Cerebellar nuclear complex (tissue), 1 donor: ENCODE results near the gene PDP2.
A peak's percentile ranks its signal among the peaks of the same experiment; 100 is the strongest.
"Not testable (repeated sequence)": the region's sequence is repeated elsewhere in the genome, so short reads cannot be mapped to it uniquely, and the experiment has no call there.

ENCODE experiments used
- DNase-seq, 2 experiments: peaks; one replicate each; lab custom pipeline; 2025; lab: John Stamatoyannopoulos, UW

The PDP2 gene

DNA sequence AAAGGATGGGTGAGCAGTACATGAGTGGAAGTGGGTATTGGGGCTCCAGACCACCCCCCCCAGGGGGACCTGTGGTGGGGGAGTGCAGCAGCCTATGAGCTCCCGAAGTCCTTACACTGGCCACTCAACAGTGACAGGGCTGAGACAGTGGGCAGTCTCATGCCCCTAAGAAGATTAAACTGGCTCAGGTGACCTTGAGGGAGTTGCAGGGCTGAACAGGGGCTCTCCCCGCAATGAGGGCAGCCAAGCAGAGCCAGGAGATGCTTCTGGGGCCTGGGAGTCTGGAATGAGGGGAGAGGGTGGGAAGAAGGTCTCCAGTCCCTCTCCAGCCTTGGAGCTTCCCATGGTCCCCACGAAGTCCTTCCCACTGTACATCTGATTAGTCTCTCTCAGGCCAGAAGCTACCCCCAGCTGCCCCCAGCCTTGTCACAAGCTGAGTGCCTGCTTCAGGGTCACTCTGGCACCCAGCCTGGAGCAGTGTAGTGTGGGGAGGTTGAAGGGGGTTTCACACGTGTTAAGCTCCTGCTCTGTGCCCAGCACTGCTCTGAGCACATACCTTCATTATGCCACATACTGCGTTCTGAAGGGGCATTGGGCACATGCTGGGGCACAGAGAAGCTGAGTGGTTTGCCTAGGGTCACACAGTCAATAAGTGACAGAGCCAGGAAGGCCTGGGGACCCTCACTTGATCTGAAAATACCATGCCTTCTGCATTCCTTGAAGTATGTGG lies 39.4 kb downstream of the PDP2 start:
- no peak for DNase-seq

DNA sequence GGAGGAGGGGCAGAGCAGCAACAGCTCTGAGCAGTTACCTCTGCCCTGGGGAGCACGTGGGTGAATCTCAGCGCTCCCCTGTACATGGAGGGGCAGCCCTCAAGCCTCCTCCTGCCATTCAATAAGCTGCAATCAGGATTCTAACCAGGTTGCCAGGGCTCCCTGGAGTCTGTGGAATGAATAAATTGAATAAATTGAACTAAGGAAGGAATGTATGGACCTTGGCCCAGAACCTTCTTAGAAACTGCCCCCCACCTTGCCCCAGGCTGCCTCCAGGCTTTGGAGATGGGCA lies 39.9 kb downstream of the PDP2 start:
- DNase-seq, result no peak

DNA sequence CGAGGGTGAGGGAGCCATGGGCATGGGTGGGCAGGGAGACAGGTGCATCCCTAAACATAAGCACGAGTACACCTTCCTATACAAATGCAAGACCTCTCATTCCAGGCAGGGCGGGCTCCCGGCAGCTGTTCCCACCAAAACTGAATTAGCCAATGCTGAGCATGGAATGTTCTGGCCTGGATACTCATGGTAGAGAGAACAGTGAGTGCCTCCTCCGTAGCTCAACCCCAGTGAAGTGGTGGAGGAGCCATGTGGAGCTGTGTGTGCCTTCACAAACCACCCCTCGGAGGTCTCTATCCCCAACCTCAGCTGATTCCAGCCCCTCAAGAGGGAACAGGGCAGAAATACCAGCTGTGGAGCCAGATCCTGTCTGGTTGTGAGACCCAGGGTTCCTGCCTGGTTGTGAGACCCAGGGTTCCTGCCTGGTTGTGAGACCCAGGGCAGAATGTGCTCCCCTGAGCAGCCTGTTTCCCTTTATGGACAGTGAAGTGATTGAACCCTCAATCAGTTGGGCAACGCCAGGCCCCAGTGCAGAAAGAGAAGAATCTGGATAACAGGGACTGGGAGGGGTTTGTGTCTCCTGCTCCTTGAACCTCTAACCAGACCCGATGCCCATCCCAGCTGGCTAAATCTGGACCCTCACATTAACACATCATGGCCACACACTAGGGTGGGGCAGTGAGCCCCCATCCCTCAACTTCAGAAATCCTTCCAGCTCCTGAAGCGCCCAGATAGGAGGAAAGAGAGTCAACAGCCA lies 40.8 kb downstream of the PDP2 start:
- DNase-seq, result no peak

DNA sequence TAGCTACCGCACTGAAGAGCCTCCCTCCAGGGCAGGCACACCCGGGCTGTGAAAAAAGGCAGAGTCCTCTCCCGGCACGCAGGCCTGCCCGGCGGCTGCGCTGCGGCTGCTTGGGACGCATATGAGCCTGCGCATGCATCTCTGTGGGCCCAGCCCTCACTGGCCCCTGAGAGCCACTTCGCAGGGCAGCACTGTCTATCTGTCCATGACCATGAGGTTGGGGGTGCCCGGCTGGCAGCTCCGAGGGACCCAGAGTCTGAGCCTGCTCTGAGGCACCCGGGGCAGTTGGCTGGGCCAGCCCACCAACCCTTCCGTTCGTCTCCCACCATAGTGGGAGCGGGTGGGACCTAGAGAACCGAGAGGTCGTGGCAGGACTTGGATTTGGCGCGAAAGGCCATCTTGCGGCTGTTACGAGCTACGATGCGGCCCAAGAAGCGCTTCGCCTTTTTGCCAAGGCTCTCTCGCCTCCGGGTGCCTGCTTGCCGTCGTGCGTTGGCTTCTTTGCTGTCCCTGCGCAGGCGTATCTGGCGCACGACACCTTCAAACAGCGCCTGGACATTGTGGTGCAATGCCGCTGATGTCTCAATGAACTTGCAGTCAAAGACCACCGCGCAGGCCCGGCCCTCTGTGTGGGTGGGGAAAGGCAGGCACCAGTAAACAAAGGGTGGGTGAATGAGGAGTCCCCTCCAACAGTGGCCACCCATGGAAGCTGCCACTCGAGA lies 41.6 kb downstream of the PDP2 start:
- no peak for DNase-seq

DNA sequence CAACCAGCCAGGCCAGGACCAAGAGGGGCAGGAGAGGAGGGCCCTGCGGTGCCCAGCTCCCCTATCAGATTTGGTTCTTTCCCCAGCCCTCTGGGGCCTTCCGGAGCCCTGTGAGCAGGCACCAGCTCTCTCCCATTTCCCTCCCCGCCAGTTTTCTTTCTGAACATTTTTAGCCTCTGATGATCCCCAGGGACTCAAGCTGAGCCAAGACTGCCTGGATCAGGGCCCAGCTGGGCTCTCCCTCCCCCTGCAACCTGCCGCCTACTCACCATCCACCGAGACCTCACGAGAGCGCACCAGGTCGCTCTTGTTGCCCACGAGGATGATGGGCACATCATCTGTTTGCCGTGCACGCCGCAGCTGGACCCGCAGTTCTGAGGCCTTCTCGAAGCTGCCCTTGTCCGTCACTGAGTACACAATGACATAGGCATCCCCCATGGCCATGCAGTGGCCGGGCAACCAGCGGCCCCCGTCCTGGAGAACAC lies 43.0 kb downstream of the PDP2 start:
- DNase-seq, result peak in 1 of 2 experiments; percentile 20

DNA sequence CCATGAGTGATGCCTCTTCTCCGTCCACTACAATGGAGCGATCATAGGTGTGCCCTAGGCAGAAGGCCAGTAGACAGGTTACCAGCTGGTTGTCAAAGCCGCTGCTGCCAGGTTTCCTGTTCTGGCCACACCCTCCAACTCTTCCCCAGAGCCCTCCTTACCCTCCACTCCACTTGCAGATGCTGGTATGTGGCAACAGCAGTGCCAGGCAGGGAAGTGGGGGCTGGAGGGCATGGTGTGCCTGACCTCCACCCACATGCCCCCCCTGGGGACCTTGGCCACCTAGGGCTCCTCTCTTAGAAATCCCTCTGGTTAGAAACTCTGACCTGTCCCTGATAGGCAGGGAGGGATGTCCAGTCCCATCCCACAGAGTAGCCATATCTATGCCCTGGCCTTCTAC lies 43.6 kb downstream of the PDP2 start:
- DNase-seq, result no peak

DNA sequence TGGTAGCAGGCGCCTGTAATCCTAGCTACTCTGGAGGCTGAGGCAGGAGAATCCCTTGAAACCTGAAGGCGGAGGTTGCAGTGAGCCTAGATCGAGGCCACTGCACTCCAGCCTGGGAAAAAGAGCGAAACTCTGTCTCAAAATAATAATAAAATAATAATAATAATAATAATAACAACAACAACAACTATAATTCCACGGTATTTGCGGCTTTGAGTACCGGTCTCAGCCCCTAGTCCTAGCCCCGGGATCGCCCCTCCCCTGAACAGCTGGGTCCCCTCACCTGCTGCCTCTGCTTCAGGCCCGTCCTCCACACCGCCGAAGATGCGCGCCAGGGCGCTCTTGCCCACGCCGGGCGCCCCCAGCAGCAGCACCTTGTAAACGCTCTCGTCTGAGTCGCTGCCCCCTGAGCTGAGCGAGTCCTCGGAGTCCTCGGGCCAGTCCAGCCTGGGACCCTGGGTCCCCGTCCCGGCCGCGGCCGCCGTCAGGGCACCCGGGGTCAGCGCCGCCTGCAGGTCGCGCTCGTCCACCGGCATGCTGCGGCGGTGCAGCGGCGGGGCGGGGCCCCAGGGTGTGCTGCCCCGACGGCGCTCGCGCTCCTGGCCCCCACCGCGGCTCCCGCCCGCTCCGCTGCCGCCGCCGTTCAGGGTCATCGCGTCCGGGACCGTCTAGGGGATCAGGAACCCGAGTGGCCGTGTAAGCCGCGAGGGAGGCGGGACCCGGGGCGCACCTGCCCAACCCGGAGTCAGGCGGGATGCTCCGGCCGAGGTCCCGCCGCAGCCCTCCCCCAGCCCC lies 44.4 kb downstream of the PDP2 start:
- DNase-seq, result no peak

DNA sequence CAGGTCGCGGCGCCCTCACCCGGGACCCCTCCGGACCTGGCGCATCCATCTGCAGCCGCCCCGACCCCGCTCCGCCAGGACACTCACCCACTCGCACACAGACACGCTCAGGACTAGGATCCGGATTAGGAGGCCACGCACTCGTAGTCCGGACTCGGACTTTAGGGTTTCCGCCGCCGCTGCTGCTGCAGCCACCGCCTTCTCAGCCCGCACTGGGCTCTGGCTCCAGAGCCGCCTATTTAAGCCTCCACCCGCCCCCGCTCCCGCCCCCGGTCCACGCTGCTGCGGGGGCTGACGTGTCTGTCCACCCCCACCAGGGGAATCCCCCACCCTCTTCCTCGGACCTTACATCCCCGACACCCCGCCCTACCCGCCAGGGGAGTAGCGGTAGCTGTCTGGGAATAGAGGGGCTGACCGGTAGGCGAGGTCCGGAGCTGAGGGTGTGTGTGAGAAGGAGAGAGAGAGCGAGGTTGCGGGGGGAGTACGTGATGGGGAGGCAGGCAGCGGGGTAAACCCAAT lies 45.1 kb downstream of the PDP2 start, which contains the start of gene RRAD:
Gene RRAD (minus strand): TSS at position 214 of the 519 bp plus-strand sequence. CDS start 356 bp downstream, outside the sequence.
- no peak for DNase-seq

DNA sequence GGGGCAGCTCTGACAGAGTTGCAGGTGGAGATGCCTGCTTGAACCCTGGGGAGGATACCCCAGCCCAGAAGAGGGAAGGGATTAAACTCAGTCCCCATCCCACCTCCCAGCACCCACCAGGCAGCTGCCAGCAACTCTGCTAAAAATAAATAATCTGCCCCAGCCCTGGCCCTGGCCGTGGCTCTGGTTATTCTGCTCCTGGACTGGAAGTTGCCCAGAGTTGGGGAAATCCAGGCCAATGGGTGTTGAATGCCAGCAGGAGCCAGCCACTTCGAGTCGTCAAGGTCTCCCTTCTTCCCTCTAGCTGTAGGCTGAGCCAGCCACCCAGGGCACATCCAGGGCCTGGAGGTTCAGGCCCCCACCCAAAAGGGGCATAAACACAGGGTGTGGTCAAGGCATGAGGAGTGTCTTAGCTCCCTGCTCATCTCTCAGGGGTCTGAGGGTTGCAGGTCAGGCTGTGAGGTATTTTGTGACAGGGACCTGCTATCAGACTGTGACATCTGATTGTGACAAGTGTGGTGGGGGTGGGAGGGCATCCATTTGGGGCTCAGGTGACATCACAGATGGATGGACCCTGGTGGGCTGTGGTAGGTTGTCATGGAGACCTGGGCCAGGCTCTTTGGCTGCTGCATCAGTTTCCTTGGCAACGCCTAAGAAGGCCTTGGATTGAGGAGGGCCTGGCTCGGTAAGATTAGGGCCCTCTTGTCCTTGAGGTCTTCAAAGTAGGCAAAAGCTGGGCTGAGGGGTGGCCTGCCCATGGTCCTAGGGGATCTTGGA lies 46.0 kb downstream of the PDP2 start:
- DNase-seq, result no peak

DNA sequence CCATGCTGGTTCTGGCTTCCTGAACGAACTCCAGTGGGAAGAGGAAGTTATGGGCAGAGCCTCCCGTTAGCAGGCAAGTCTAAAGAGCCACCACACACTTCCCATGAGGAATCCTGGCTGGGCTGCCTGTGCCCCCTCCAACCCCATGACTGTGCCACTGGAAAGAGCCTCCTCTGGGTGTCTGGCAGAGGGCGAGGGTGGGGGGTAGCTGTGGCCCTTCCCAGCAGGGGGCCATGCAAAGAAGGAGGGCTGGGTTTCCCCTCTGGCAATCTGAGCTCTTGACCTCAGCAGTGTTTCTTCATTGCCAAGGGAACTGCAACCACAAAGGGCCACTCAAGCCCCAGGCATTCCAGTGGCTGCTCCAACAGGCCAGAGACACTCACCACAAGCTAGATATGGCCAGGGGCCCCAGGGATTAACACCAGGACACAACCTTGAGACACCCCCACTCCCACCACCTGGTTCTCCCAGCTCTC lies 46.7 kb downstream of the PDP2 start:
- no peak for DNase-seq

DNA sequence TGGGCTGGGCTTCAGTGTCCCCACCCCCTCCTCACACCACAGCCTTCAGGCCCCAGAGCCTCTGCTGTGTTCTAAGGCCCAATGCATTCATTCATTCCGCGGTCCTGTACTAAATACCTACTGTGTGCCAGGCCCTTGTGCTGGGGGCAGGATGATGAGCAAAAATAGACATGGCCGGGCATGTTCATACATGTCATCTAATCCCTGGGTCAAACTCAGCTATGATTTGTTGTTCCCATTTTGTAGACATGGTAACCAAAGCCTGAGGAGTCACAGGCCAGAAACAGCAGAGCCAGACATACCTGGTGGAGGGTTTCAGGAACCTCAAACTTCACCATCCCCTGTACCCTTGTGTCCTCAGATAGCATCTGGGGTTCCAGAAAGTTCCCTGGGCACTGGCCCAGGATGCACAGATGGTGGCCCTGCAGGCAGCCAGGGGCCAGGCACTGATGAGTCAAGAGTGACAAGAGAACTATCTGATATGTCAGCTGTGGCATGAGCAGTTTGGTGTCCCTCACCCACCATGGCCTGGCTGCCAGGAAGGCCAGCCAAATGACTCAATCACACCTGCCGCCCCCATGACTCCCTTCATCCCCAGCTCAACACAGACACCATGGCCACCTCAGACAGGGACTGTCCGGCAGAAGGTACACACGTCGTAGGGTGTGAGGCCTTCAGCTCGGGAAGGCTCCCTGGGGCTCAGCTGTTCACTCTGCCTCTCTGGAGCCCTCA lies 47.8 kb downstream of the PDP2 start:
- DNase-seq, result no peak

DNA sequence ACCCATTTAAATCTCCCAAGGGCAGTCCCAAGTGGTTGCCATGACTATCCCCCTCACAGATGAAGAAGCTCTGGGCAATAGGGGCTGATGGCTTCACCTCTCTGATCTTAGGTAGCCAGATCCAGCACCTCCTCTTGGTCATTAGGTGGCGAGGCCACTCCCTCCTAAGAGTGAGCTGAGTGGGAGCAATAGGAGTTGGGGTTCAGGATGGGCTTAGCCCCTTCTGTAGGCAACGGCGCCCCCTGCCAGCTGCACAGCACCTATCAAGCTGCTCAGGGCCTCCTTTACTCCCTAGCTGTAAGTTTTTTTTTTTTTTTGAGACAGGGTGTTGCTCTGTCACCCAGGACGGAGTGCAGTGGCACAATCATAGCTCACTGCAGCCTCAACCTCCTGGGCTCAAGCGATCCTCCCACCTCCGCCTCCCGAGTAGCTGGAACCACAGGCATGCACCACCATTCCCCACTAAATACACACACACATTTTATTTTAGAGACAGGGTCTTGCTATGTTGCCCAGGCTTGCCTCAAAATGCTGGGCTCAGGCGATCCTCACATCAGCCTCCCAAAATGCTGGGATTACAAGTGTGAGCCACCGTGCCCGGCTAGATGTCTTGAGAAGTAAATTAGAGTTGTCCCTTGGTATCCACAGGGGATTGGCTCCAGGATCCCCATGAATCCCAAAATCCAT lies 48.5 kb downstream of the PDP2 start:
- DNase-seq, result no peak

DNA sequence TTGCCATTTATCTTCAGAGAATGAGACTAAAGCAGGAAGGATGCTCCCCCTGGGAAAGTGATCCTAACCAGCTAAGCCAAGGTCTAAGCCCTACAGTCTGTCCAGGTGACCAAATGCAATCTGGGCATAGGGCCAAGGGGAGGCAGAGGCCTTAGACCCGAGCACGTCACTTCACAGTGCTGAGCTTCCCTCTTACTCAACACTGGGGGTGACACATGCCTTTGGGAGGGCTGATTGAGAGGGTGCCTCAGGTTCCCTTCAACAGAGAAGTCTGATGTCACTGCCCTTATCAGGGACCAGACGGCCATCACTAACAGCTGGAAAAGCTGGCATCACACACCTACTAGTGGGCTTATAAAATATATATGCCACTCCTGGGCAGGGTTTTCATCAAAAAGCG lies 49.9 kb downstream of the PDP2 start:
- DNase-seq, result no peak

DNA sequence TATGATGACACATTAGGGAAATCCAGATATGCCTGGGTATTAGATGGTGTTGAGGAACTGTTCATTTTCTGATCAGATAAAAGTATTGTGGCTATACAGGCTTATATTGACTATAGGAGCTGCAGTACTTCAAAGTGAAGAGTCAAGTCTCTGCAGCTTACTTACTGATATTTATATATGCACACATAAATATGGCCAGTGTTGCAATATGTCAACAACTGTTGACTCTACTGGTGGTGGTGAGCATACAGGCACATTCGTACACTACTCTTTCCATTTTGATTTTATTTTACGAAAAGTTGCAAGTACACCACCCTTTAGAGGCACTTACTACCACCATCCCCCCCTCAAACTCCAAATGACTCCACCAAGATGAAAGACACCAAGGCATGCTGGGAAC lies 51.4 kb downstream of the PDP2 start:
- DNase-seq, result no peak

DNA sequence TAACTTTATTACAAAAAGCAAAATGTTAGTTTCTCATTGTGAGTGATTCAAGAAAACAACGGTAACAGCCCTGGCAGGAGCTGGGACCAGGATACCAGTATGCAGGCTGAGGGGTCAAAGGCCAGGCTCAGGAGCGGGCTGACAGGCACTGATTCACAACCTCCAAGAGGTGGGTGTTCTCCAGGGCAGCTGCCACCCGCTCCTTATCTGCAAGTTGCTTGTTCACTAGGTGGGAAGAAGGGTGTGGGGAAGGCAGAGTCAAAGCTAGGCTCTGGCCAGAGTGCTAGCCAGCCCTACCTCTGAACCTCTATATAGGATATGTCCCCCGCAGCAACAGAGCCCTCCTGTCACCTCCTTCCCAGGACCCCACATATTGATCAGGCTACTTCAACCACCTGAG lies 51.8 kb downstream of the PDP2 start:
- no peak for DNase-seq

DNA sequence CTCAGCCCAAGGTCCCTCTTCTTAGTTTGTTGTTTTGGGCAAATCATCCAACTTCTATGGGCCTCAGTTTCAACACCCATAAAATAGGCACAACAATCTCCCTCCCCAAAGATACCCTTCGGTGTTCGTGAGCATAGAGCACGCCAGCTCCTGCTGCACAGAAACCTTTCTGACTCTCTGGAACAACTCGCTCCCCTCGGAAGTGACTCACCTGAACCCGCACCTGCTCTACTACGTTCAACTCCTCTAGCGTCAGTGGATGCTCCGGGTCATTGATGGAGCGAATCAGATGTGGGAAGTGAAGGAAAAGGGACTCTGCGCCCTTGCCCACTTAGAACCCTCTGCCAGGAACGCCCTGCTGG lies 53.4 kb downstream of the PDP2 start:
- no peak for DNase-seq

DNA sequence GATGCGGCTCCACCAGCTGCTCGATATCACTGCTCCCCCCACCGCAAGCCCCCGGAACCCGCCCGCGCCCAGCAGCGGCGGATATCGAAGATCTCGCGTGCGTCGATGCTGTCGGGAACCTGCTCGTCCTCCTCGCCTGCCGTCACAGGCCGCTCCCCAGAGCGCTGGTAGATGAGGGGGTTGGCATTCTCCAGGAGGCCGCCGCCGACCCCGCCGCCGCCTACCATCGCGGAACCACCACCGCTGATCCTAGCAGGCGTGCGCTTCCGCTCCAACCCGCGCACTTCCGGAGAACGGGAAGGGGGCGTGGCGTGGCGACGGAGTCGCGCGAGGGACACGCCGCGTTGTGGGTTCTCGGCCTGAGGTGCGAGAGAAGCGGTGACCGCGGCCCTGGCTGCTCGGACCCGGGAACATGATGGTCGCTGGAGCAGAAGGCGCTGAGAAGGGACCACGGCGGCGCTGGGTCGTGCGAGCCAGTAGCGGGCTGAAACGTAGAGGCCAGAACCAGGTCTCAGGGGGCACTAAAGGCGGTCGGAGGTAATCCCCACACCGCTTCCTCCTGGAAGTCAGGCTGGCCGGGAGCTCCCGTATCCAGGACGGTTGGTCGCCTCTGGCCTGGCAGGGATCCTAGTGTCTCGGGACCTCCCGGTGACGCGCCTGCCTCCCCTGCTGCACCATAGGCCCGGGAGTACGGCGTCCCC lies 54.0 kb downstream of the PDP2 start, which contains the start of gene CIAO2B:
Gene CIAO2B (minus strand): TSS at position 265 of the 701 bp plus-strand sequence. CDS start 38 bp downstream, at position 227.
- DNase-seq, result peak in 1 of 2 experiments; percentile 19

DNA sequence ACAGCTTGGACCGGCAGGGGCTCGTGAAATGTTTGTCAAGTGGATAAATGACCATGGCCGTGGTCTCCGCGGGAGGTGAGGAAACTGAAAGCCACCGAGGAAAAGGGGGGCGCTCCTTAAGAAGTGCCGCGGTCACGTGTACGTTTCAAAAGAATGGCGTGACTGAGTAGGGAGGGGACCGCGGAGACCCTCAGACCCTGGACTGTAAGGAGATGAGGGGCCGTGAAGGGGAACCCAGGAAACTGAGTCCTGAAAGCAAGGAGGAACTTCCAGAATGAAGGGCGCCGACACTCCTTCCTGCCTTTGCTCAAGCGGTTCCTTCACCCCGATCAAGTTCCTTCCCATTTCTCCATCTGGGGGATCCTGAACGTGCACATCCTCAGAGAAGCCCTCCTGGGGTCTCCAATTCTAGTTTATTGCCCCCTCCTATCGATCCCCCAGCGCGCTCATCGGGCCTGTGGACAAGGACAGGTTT lies 54.6 kb downstream of the PDP2 start:
- not testable (repeated sequence) for DNase-seq
